Raji (cell line): ENCODE measurements around the gene RBFOX1.

Experiments used
- POLR2A ChIP-seq: IDR thresholded peaks from 2 replicates; pipeline ENCODE4 v1.6.1; 2011; ENCODE audit warnings: low read depth, low read length, control low read depth; ENCODE audit not compliant: insufficient read depth

Gene RBFOX1

DNA sequence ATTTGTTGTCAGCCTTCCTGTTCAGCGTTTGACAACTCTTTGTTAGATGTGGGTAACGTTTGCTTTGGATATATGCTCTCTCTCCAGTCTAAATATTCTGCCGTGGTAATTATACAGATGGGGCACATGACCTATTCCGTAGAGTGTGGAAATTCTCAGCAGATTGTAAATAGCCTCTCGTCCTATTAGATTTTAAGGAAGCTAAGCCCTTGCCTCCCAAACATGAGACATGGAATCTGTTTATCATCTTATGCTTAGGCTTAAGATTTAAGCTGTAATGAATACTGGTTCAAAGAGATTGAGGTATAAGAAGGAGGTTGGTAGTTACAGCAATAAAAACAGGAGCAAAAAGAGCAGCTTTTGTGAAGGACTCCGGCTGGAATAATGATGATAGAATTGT is 87.4 kb downstream of the RBFOX1 start:
- TF ChIP-seq POLR2A: no peak

DNA sequence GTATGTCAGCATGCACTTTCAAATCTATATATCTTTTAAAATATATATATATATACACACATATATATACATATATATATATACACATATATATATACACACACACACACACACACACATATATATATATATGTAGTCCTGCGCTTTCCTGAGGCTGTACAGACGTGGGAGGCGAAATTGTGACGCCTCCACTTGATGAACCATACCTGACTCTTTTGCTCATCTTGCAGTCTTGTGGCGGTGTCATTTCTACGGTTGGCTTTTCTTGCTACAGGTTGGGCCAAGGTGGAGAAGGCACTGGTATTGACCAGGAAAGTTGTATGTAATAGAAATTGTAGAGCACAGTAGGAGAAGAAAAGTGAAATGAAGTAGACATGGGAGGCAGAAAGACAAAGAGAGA is 88.2 kb downstream of the RBFOX1 start:
- no peak for TF ChIP-seq POLR2A

DNA sequence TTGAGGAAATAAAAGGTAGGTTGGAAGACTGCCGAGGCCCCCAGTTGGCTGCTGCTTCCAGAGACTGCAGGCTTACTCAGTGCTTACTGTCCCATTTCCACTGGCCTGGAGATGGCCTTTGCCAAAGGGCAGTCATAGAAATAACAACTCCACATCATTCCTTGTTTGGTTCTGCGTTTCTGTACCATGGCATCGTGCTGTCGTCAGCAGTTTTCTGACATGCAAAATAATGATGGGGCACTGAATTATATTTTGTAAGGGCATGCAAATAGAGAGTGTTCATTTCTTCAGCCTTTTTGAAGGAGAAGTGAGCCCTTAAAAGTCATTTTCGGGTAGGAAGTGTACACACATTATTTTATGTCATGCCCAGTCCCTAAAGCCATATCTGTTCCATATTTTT is 88.9 kb downstream of the RBFOX1 start:
- no peak for TF ChIP-seq POLR2A

DNA sequence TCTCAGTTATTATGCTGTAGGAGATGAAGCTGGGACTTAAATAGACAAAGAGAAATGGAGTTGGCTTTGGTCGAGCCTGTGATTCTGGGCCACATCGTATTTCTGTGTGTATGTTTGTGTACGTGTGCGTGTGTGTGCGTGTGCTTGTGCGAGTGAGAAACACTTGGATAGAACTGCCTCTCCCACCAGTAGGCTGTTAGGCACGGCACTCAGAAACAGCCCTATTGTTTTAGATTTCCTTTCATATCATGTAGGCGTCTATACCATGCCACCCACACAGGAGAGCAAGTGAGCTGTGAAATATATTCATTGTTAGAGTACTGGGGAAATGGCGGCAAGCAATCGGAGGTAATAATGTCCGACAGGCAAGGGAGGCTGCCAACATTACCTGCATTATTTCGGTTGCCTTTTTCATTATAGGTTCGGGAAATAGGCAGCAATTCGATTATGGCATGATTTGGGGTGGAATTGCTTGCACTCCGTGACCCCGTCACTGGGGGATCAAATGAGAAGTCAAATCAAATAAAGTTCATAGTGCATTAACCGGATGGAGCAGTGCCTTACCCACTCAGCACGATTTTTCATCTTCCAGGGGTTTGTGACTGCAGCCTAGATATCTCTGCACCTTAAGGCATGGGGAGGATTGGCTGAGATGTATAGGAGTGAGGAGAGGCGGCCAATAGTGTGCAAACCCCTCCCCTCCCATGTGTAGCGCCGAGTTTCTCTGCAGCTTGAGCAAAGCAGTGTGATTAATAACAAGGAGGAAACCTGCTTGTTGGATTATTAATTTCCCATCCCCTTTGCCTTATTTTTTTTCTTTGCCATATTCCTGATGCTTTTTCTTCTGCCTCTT is 89.6 kb downstream of the RBFOX1 start:
- no peak for TF ChIP-seq POLR2A

DNA sequence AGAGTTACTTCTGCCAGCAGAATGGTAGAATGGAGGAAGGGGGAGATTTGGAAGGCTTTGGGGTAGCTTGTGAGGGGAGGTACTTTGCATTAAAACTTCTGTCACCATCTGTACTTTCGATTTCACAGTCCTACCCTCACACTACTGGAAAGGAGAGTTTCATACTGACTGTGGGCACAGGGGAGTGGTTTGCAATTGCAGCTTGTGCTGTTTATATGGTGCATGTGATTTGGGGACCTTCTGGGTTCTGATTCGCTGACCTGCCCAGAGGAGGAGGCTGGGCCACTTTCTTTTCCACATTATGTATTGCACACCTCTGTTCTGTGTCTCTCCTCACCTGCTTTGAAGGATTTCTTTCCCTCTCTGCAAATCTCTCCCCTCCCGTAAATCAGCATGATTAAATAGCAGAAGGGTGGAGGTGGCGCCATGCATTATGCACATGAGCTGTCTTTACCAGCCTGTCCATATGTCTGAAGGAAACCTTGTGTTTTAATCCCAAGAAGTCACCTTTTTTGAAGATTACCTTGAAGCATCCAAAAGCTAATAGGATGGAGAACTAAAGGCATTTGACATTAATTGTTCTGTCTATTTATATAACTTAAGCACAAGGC is 90.9 kb downstream of the RBFOX1 start:
- no peak for TF ChIP-seq POLR2A

DNA sequence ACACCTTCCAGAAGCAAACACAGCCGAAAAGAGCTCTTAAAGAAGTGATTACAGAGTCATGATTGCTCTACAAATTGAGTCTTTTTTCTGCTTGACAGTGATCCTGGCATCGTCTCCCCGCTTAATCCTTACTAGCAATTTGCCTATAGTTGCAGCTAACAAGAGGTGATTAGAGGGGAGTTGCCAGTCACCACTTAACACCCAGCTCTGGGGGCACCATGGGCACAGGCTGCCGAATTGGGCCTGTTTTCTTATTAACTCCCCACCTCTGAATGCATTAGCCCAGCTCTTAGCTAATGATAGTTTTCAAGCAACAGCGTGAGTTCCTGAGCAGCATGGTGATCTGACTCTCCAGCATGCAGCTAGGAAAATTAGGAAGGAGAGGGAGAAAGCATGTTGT is 93.5 kb downstream of the RBFOX1 start:
- no peak for TF ChIP-seq POLR2A

DNA sequence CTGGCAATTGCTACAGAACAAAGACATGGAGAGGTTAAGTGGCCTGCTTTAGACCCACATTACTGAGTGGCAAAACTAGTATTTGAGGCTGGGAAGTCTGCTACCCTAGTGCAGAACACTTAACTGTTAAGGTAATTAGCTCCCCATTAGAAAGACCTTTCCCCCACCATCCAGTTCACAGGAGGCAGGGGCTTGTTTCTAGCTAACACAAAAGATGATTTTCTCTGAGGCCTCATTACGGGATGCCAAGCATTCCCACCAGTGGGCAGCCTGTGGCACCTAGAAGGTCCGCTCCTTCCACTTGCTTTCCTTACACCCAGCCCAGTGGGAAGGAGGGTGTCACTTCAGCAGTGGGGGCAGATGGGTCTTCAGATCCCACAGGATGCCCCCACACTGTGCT is 99.1 kb downstream of the RBFOX1 start:
- TF ChIP-seq POLR2A: no peak

DNA sequence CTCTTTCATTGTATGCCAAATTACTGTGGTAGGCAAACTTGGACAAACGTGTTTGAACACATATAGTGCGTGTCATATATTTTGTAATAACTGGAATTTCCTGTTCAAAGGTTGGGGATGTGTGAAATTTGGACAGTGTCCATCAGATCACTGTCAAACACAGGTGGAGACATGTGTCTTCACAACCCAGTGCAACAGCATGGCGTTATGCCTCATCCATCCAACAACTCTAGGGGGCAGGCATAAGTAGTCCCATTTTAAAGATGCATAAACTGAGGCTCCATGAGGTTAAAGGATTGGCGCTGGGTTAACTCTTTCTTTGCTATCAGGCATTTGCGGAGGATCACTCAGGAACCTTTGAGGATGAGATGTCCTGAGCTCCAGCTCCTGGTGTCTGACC is 103.7 kb downstream of the RBFOX1 start:
- TF ChIP-seq POLR2A: no peak

DNA sequence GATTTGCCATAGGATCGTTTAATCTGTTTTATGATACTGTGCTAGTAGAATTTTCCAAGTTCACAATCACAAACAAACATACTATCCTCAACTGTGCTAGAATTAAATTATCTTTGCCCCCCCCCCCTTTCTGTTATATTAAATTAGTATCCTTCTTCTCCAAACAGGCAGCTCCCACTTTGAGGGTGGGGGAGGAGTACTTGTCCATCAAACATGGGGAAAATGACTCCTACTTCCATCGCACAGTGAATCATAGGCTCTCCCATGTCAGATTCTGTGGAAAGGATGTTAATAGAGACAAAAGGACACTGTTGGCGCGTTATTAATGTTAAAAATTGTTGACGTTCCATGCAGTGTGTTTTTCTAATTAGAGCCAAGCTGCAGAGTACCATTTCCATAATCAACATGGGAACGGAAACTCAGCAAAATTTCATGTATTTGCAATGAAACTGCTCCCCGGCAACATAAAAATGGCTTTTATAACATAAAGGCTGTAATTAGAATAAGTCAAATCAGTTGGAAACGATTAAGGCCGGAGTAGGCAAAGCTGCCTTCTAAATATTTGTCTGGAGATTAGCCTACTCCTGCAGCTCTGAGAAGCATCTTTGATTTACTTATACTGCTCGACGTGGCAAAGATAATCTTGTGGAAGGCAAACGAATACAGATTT is 104.6 kb downstream of the RBFOX1 start:
- TF ChIP-seq POLR2A: no peak

DNA sequence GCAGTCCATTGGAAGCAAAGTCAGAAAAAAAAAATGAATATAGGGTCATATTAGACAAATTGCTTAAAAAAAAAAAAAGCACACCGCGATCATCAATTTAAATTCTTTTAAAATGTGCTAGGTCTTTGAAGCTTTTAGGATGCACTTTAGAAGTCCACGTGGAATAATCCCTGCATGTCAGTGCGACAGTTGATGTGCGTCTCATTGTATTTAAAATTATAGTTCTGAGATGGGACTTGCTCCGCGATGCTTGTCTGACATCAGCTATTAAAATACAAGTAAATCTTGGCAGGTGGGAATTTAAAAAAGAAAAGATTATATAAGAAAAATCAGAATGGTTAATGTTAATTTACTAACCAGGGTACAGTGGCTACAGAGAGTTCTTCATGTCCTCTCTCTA is 105.2 kb downstream of the RBFOX1 start:
- TF ChIP-seq POLR2A: no peak

DNA sequence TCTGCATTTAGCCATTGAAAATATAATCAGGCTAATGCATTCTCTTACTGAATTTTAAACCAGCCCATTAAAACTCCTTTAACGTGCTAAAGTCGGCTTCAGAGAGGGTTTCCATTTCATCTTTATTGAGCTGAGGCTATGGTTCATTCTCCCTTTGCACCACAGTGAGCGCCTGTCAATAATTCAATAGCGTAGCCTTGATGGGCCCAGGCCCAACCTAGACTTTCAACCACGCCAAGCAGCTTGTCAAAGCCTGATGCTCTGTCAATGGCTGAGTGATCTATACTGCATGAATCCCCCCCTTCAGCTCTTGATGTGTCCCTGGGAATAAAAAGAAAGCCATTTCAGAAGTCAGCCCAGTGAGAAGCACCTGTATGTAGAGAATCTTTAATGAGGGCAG is 106.0 kb downstream of the RBFOX1 start:
- no peak for TF ChIP-seq POLR2A

DNA sequence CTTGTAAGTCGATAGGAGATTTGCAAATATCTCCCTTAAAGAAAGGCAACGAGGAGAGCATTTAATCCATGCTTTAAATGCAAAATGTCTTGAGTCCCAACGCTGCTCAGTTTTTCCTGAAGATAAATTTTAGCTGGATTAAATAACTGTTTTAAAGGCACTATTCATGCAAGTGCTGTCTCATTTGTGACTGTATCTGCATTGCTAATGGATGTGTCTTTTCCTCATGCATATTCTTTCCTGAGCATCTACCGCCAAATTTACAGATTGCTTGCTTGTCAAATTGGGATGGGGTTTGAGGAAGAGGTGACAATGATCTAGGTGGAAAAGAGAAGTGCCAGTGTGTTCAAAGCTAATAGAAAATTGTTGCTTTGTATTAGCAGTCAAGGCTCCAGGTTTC is 106.9 kb downstream of the RBFOX1 start:
- no peak for TF ChIP-seq POLR2A

DNA sequence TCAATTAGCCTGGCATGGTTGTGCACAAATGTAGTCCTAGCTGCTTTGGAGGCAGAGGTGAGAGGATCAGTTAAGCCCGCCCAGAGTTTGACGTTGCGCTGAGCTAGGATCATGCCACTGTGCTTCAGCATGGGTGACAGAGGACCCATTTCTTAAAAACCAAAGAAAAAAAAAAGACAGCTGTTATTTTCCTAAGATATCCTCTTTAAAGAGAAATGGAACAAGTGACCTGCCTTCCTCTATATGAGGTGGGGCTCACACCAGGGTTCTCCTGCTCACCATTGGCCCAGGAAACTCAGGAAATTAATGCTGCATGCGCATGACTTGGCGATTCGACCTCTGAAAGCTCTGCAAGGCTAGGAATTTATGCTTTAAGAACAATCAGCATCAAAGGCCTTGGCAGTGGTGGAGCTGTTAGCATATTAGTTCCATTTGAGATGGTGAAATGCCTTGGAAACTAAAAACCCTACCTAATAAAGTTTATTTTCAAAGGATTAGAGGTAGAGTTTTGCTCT is 108.3 kb downstream of the RBFOX1 start:
- no peak for TF ChIP-seq POLR2A

DNA sequence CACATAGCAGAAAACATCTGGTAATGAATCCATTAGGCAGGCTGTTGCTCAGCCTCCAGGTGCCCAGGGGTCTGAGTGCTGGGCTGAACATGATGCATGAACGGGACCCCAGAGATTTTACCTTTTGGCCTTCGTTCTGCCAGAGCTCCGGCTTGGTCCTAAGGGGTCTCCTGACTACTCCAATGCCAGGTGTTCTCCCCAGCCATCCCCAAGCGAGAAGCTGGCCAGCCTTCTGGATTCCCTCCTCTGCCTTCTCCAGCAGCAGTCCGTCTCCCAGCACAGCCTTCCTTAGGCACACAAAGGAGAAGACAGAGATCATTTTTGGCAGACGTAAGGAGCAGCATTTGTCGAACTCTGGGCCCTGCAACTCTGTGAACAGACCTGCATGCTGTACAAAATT is 109.4 kb downstream of the RBFOX1 start:
- no peak for TF ChIP-seq POLR2A

DNA sequence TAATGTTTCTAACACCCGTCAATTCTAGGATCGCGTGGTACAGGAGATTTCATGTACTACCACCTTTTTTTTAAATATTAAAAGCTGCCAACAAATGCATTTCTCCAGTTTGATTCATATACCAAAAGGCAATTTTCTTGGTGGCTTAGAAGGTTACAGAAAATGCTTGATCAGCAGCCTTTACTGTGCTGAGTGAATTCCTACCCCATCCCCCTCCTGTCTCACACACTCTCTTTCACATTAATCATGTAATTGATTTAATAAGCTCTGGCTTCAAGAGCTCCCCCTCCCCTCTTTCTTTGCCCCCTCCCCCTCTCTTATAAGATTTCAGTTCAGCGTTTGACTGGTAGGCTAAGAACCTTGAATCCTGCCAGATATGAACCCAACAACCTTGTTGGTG is 110.5 kb downstream of the RBFOX1 start:
- no peak for TF ChIP-seq POLR2A
